GM12875 (cell line): ENCODE measurements around the gene CORO1C.
A peak's percentile ranks its signal among the peaks of the same experiment; 100 is the strongest.

Experiments used
- H3K4me3 ChIP-seq: one replicate; pipeline ENCODE4 v1.5.1; 2011; ENCODE audit warnings: low read depth, low read length, control low read depth
- CTCF ChIP-seq: IDR thresholded peaks from 2 replicates; pipeline ENCODE4 v1.5.1; 2011; ENCODE audit warnings: low read depth, mild to moderate bottlenecking, control low read depth, inconsistent platforms, low read length, moderate library complexity, borderline replicate concordance; ENCODE audit not compliant: insufficient read depth

The CORO1C gene

GRCh38 chr12:108690542-108691174, 40.7 kb downstream of the CORO1C start:
- no peak for TF ChIP-seq CTCF
- H3K4me3 ChIP-seq = peak overlapping the region; percentile 0

GRCh38 chr12:108690191-108690518, 41.2 kb downstream of the CORO1C start:
- no peak for TF ChIP-seq CTCF
- H3K4me3 ChIP-seq = no peak overlapping the region

- H3K4me3 ChIP-seq = no peak overlapping the region
- TF ChIP-seq CTCF = no peak
Measured at GRCh38 chr12:108689314-108690190, 41.8 kb downstream of the CORO1C start.

GRCh38 chr12:108686780-108687179, 44.5 kb downstream of the CORO1C start:
- no peak for TF ChIP-seq CTCF
- H3K4me3 ChIP-seq = no peak overlapping the region

- no peak for TF ChIP-seq CTCF
- H3K4me3 ChIP-seq = no peak overlapping the region
Measured at GRCh38 chr12:108685469-108686260, 45.7 kb downstream of the CORO1C start.

GRCh38 chr12:108683906-108684556, 47.3 kb downstream of the CORO1C start:
- no peak overlapping the region for H3K4me3 ChIP-seq
- TF ChIP-seq CTCF = no peak
